HT1080 (cell line): ENCODE measurements around the gene PLEKHF1. TPM values are rescaled to one million over a fixed set of nuclear protein-coding genes. Genes with fewer than 3 reads are reported as not detected.

Source experiments
- DNase-seq: peaks from one replicate; pipeline ENCODE4 v3.0.0-alpha.2; 2015; ENCODE audit warnings: low read depth
- total RNA-seq: library from RNA; depleted of rRNA; stranded (reverse); fragments of >200 nt; shearing (Covaris generic); gene quantifications from 2 replicates; pipeline ENCODE4 v1.2.3, GENCODE V29; 2014

Gene PLEKHF1
- total RNA-seq, 1 experiment from 2014 or later, result 16.1 TPM

- DNase-seq, result no peak
Observed at GRCh38 chr19:29634423-29635130, 30.7 kb upstream of the PLEKHF1 start.

- no peak for DNase-seq
Observed at GRCh38 chr19:29635963-29636362, 29.3 kb upstream of the PLEKHF1 start.

GRCh38 chr19:29636553-29637360, 28.5 kb upstream of the PLEKHF1 start:
- no peak for DNase-seq

GRCh38 chr19:29639086-29639485, 26.2 kb upstream of the PLEKHF1 start:
- no peak for DNase-seq

- DNase-seq, result no peak
Observed at GRCh38 chr19:29640231-29640630, 25.0 kb upstream of the PLEKHF1 start.

- DNase-seq, result no peak
Observed at GRCh38 chr19:29641597-29641996, 23.7 kb upstream of the PLEKHF1 start.

GRCh38 chr19:29643361-29643935, 21.8 kb upstream of the PLEKHF1 start:
- no peak for DNase-seq

- DNase-seq, result no peak
Observed at GRCh38 chr19:29644210-29644609, 21.1 kb upstream of the PLEKHF1 start.

GRCh38 chr19:29645491-29645867, 19.8 kb upstream of the PLEKHF1 start:
- no peak for DNase-seq

GRCh38 chr19:29645911-29646310, 19.4 kb upstream of the PLEKHF1 start:
- DNase-seq, result peak; percentile 53

GRCh38 chr19:29650772-29651387, 14.4 kb upstream of the PLEKHF1 start:
- DNase-seq, result no peak

- no peak for DNase-seq
Observed at GRCh38 chr19:29651622-29652394, 13.5 kb upstream of the PLEKHF1 start.

GRCh38 chr19:29653398-29653797, 11.9 kb upstream of the PLEKHF1 start:
- DNase-seq, result no peak

- DNase-seq, result no peak
Observed at GRCh38 chr19:29655648-29656335, 9.5 kb upstream of the PLEKHF1 start.

GRCh38 chr19:29658221-29658991, 6.9 kb upstream of the PLEKHF1 start:
- DNase-seq, result peak; percentile 55

GRCh38 chr19:29660835-29661234, 4.4 kb upstream of the PLEKHF1 start:
- no peak for DNase-seq

GRCh38 chr19:29662278-29662603, 3.0 kb upstream of the PLEKHF1 start:
- DNase-seq, result no peak

GRCh38 chr19:29662604-29663404, 2.5 kb upstream of the PLEKHF1 start:
- DNase-seq, result peak; percentile 86
